Measurements from ENCODE around the gene ZCCHC7. TPM values are rescaled to one million over a fixed set of nuclear protein-coding genes. Genes with fewer than 3 reads are reported as not detected.

The ZCCHC7 gene
- total RNA-seq, 1 experiment from 2014 or later: 7.7 TPM

DNA sequence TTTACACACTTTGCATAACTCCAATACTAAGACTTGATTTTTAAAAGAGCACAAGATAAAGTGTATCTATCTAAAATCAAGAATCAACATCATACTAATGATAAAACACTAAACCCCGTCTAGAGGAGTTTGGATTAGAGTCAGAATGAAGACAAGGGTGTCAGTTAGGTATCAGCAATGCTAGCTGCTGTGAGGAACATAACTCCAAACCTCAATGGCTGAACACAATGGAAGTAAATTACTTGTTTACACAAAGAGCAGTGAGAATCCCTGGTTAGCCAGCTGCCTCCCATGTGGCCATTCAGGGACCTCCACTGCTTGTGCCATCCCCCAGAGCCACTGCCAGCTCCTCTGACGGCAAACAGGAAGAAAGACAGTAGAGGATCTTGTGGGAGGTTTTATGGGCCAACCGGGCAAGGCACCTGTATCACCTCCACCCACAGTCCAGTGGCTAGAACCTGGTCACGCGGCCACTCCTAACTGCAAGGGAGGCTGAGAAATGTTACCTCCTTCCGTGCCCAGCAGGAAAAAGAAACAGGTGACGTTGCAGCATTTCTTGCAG, 278.2 kb downstream of the ZCCHC7 start:
- DNase-seq: no peak
- no peaks in the 10 kb centered on the region for H3K36me3 ChIP-seq

DNA sequence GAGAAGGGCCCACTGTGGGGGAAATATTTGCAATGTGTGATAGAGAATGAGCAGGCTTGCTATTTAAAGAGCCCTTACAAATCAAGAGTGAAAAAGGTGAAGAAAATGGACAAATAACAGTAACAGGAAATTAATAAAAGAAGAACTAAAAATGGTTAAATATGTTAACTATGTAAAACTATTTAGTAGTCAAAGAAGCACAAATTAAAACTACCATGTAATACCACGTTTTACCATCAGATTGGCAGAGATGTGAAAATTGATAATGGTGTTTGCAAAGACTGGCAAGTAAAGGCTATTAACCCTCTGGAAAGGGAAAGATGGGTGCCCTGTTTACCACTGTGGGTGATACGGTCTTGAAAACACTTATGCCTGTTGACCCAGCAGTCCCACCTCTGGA, 279.0 kb downstream of the ZCCHC7 start:
- Histone ChIP-seq H3K27me3 (no peaks in the 10 kb centered on the region), H3K9me3 (no peaks in the 10 kb centered on the region), H3K36me3 (no peaks in the 10 kb centered on the region), H3K4me3 (no peak overlapping the region)
- DNase-seq: no peak

More for the DNA sequence above, 278.2 kb downstream of the ZCCHC7 start:
- H3K4me3 ChIP-seq: no peak overlapping the region
- no peaks in the 10 kb centered on the region for H3K9me3 ChIP-seq
- no peaks in the 10 kb centered on the region for H3K27me3 ChIP-seq

DNA sequence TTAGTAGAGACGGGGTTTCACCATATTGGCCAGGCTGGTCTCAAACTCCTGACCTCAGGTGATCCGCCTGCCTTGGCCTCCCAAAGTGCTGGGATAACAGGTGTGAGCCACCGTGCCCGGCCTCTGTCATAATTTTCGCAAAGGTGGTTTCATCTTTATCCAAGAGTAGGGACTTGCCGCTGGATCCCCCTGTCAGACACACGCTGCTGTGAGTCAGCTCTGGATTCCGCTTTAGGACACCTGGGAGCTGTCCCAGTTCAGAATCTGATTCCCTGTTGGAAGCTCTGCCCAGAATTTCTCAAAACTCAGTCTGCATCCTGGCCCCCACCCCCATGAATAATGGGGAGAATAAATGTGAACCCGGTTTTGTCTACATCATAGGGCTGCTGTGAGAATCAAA, 284.2 kb downstream of the ZCCHC7 start:
- DNase-seq: no peak
- Histone ChIP-seq H3K27me3 (no peaks in the 10 kb centered on the region), H3K4me3 (no peak overlapping the region), H3K36me3 (no peaks in the 10 kb centered on the region), H3K9me3 (no peaks in the 10 kb centered on the region)

DNA sequence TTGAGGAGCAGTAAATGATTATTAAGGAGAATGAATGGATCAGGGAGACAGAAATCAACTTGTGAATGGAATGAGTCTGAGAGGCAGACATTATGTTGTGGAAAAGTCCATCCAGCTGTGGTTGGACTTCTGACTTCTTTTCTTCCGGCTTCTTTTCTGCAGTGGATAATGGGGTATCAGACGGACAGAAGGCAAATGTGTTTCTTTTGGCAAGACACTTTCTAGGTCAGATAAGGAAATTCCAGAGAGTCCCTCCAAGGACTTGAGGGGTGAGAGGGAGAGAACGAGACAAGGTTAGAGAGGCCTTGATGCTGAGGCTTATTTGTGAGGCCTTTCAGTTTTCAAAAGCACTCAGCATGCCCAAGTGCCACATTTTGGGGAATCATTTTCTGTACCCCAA, 285.0 kb downstream of the ZCCHC7 start:
- no peak overlapping the region for H3K4me3 ChIP-seq
- no peaks in the 10 kb centered on the region for H3K36me3 ChIP-seq
- no peak for DNase-seq
- H3K27me3 ChIP-seq: no peaks in the 10 kb centered on the region
- H3K9me3 ChIP-seq: no peaks in the 10 kb centered on the region

DNA sequence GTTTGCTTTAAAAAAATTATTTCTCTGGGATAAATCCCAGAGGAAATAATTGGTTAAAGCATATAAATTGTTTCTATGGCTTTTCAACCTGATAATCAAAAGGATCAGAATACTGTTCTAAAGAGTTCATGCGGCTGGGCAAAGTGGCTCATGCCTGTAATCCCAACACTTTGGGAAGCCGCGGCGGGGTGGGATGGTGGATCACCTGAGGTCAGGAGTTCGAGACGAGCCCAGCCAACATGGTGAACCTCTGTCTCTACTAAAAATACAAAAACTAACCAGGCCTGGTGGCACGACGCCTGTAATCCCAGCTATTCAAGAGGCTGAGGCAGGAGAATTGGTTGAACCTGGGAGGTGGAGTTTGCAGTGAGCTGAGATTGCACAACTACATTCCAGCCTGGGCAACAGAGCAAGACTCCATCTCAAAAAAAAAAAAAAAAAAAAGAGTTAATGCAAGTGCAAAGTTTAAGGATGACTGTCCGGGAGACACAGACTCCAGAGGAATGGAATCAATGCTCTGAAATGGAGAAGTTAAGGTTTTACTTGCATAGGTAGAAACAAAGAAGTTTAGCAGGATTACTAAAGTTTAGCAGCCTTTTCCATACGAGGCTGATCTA, 285.5 kb downstream of the ZCCHC7 start:
- Histone ChIP-seq H3K36me3 (no peaks in the 10 kb centered on the region), H3K4me3 (no peak overlapping the region), H3K9me3 (no peaks in the 10 kb centered on the region), H3K27me3 (no peaks in the 10 kb centered on the region)
- no peak for DNase-seq

DNA sequence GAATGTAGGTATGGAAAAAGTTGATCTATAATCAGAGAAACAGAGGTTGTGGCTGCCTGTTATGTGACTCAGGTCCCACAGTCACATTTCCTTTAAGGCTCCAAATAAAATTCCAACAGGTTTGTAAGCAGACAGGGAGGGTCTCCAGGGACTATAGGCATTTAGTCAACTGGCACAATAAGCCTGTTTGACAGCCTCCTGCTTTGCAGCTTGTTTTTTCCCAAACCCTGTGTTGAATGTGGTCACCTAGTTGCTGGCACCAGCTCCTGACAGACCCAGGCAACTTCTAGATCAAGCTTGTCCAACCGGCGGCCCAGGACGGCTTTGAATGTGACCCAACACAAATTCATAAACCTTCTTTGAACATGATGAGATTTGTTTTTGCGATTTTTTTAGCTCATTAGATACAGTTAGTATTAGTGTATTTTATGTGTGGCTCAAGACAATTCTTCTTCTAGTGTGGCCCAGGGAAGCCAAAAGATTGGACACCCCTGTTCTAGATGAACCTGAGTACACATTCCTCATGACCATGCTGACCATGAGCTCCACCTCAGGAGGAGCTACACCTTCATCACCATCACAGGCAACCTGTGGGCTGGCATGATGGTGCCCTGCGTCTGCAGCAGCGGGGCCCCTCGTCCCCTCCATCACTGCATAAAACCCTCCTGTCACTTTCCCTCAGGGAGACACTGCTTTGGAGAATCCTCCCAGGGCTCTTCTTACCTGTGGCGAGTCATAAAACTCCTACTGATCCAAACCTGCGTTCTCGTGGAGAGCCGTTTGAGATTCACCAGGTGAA, 286.4 kb downstream of the ZCCHC7 start:
- Histone ChIP-seq H3K27me3 (no peaks in the 10 kb centered on the region), H3K4me3 (no peak overlapping the region), H3K9me3 (no peaks in the 10 kb centered on the region), H3K36me3 (no peaks in the 10 kb centered on the region)
- no peak for DNase-seq

DNA sequence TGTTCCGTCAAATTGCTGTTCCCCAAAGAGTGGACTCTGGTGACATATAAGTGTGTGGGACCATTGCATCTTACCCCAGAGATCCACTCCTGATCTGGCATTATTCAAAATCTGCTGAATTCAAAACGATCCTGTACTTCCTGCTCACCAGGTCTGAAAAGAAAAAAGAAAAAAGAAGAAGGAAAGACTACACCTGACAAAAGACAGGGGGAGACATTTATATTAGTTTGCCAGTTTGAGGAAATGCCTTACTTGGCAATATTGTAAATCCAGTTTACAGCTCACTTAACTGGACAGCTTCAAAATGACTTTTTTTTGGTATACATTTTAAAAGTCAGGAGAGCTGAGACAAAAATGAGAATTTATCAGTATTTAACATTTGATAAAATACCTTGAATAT, 287.1 kb downstream of the ZCCHC7 start:
- no peaks in the 10 kb centered on the region for H3K9me3 ChIP-seq
- no peaks in the 10 kb centered on the region for H3K36me3 ChIP-seq
- DNase-seq: no peak
- no peaks in the 10 kb centered on the region for H3K27me3 ChIP-seq
- no peak overlapping the region for H3K4me3 ChIP-seq

Other genes with a start within 250 kb of the ZCCHC7 start
- gene PAX5, start 86.3 kb upstream of the ZCCHC7 start, total RNA-seq (2014; rRNA removed; shearing (Covaris generic); ENCODE audit: low replicate concordance): not detected in 2 replicates

All from MG63 (cell line).